Thyroid gland (tissue), 4 donors: ENCODE data around the gene C1orf87.

Source experiments
- CTCF ChIP-seq, 6 experiments: fragments of 200-600 bp in 3 of 6; fragments of 450-650 bp in 3 of 6; sonication (generic) in 3 of 6; IDR thresholded peaks; one replicate each; pipeline ENCODE4 v1.5.1; 2016 to 2019; ENCODE audit warnings: antibody characterized with exemption in 6 of 6, mild to moderate bottlenecking in 2 of 6, inconsistent platforms in 1 of 6, moderate library complexity in 1 of 6
- POLR2A ChIP-seq, 2 donors: fragments of 450-650 bp; IDR thresholded peaks; one replicate each; pipeline ENCODE4 v1.6.1; 2017; ENCODE audit warnings: antibody characterized with exemption in 2 of 2, mild to moderate bottlenecking in 2 of 2, moderate library complexity in 1 of 2

- TF ChIP-seq CTCF (IDR thresholded peaks at IDR 0.05), result no peak
- no peak for TF ChIP-seq POLR2A (IDR thresholded peaks at IDR 0.05)
Observed at GRCh38 chr1:60055336-60055735, 18.2 kb downstream of the C1orf87 start.
